SHP77 treated with DMSO at 0.1 percent for 48 hours (cell line): ENCODE data around the gene LRP1.

Experiments used
- DNase-seq: peaks from one replicate; lab custom pipeline; 2025; lab: John Stamatoyannopoulos, UW

The LRP1 gene

GRCh38 chr12:57194253-57194652 lies 66.0 kb downstream of the LRP1 start:
- no peak for DNase-seq

DNA sequence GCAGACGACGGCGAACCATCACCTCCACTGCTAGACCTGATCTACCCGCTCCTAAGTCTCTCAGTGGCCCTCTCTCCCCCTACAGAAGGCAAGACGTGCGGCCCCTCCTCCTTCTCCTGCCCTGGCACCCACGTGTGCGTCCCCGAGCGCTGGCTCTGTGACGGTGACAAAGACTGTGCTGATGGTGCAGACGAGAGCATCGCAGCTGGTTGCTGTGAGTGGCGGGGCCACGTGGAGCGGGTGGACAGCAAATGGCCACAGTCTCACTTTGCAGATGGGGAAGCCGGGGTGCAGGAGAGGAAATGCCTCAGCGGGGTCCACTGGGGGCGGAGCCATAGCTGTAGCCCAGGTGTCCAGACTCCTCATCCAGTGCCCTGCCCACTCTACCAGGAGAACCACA lies 66.9 kb downstream of the LRP1 start:
- no peak for DNase-seq

DNA sequence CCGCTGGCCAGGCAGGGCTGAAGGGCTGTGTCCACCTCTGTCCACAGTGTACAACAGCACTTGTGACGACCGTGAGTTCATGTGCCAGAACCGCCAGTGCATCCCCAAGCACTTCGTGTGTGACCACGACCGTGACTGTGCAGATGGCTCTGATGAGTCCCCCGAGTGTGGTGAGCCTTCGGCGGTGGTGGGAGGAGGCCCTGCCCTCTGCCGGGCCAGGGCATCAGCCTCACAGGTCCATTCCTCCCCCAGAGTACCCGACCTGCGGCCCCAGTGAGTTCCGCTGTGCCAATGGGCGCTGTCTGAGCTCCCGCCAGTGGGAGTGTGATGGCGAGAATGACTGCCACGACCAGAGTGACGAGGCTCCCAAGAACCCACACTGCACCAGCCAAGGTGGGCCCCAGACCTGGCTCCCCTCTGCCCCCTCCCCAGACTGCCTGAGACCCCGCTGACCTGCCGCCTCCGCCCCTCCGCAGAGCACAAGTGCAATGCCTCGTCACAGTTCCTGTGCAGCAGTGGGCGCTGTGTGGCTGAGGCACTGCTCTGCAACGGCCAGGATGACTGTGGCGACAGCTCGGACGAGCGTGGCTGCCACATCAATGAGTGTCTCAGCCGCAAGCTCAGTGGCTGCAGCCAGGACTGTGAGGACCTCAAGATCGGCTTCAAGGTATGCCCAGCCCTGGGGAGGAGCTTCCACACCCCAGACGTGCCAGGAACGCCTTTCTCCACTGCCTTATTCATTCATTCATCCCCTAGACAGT lies 67.5 kb downstream of the LRP1 start:
- no peak for DNase-seq

DNA sequence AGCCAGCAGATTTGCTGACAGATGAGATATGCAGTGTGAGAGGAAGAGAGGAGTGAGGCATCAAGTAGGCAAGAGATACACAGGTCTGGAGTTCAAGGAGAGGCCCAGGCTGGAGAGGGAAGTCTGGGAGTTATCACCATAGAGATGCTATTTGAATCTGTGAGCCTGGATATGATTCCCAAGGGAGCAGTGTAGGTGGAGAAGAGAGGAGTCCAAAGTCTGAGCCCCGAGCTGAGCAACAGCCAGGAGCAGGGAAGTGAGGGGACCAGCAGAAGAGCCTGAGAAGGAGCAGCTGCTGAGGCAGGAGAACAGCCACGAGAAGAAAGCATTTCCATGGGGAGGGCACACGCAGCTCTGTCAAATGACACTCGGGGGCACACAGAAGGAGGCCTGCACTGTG lies 68.2 kb downstream of the LRP1 start:
- no peak for DNase-seq

DNA sequence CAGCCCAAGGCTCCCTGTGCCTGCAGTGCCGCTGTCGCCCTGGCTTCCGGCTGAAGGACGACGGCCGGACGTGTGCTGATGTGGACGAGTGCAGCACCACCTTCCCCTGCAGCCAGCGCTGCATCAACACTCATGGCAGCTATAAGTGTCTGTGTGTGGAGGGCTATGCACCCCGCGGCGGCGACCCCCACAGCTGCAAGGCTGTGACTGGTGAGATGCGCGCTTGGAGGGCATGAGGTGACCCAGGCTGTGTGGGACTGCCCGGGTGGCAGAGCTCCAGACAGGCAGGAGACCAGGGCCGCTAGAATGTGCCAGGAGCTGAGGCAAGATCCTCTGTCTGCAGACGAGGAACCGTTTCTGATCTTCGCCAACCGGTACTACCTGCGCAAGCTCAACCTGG lies 68.7 kb downstream of the LRP1 start:
- no peak for DNase-seq

- no peak for DNase-seq
These were observed 70.0 kb downstream of the LRP1 start for GRCh38 chr12:57198329-57198728.

GRCh38 chr12:57199191-57199590 lies 70.9 kb downstream of the LRP1 start:
- no peak for DNase-seq

GRCh38 chr12:57200497-57200896 lies 72.2 kb downstream of the LRP1 start:
- DNase-seq = no peak

DNA sequence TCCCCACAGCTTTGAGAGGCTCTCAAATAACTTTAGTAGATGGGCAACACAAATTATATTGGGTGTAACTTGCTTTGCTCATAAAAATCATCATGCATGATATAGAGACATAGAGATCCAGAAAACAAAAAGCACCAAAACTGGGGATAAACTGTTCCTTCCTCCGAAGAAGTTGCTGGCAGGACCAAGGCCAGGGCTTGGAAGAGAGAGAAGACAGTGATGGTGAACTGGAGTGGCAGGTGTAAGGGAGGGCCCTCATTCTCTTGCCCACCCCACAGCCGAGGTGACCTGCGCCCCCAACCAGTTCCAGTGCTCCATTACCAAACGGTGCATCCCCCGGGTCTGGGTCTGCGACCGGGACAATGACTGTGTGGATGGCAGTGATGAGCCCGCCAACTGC lies 72.9 kb downstream of the LRP1 start:
- no peak for DNase-seq

DNA sequence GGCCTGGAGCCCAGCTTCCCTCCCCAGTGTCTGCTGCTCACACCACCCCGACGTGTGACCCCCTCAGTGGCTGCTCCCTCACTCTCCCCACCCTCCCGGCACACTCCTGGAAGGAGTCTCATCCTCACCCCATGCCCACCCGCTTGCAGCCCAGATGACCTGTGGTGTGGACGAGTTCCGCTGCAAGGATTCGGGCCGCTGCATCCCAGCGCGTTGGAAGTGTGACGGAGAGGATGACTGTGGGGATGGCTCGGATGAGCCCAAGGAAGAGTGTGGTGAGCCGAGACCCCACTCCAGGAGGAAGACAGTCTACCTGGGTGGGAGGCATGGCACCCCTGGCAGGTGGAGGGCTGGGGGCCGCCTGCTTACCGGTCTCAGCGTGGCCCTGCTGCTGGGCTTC lies 73.3 kb downstream of the LRP1 start:
- DNase-seq = no peak

- DNase-seq = no peak
These were observed 74.0 kb downstream of the LRP1 start for GRCh38 chr12:57202321-57202720.

DNA sequence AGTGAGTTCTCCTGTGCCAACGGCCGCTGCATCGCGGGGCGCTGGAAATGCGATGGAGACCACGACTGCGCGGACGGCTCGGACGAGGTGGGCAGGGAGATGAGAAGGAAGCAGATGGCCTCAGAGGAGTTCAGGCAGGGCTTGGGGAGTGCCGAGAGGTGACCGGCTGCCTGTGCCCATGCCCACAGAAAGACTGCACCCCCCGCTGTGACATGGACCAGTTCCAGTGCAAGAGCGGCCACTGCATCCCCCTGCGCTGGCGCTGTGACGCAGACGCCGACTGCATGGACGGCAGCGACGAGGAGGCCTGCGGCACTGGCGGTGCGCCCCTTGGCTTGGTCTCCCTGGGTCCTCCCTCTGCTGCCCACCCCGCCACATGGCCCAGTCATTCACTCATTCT lies 74.9 kb downstream of the LRP1 start:
- DNase-seq = no peak

DNA sequence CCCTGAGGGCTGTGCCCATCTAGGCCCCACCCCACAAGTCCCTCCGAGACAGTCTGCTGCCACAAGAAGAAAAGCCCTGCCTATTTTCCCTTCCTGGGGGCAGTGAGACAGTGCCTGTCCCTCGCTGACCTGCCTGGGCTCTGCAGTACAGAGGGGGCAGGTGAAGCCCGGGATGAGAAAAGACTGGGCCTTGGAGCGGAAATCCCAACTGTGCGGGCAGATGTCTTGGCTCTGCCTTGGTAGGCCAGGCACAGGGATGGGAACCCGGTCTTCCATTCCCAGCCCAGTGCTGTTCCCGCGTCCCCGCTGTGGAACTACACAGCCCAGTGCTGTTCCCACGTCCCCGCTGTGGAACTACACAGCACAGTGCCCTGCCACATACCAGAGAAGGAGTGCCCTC lies 75.5 kb downstream of the LRP1 start:
- DNase-seq = no peak

- no peak for DNase-seq
These were observed 76.2 kb downstream of the LRP1 start for GRCh38 chr12:57204454-57204853.

- no peak for DNase-seq
These were observed 76.9 kb downstream of the LRP1 start for GRCh38 chr12:57205186-57205585.

GRCh38 chr12:57205931-57206330 lies 77.6 kb downstream of the LRP1 start:
- DNase-seq = no peak

DNA sequence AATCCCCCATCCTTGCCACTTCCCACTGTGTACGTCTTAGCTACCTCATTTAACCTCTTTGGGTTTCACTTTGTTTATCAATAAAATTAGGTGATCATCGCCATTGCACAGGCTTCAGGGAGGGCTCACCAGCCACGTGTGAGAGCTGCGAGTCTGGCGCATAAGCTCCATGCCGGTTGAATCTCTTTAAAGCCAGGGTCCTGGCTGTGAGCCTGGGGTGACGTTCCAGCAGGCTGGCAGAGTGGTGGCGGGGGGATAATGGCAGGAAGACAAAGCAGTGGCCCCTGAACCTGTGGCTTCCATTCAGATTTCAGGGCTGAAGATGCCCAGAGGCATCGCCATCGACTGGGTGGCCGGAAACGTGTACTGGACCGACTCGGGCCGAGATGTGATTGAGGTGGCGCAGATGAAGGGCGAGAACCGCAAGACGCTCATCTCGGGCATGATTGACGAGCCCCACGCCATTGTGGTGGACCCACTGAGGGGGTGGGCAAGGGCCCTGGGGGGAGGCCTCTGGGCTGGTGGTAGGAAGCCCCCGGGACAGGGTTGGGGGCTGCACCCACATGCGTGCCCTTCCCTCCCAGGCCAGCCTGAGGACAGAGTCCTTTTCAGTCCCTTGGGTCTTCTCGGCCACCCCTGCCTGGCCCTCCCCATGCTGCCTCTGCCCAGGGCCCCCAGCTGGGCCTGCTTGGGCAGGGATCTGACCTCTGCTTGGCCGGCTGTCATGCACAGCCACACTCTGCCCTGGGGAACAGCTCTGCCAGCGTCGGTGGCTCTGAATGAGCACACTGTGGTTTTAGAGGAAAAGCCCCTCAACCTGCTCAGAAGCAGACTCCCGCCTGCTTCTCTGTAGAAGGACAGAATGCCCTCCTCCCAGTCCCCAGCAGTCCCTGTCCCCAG lies 79.7 kb downstream of the LRP1 start:
- DNase-seq = no peak

DNA sequence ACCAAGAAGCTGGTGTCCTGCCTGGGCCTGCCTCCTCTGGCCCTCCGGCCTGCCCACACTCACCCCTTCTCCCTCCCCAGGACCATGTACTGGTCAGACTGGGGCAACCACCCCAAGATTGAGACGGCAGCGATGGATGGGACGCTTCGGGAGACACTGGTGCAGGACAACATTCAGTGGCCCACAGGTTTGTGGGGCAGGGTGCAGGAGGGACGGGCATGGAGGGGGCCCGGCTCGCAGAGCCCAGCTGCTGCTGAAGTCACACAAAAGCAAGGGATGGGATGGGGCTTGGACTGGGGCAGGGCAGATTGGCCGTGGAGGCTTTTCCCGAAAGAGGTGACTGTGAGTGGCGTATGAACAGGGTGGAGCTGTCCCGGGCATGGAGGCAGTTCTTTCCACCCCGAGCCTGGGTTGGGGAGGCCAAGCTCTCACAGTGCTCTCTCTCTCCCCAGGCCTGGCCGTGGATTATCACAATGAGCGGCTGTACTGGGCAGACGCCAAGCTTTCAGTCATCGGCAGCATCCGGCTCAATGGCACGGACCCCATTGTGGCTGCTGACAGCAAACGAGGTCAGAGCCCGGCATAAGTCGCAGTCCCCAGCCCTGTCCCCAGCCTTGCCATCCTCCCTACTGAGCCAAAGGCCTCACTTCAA lies 80.5 kb downstream of the LRP1 start:
- DNase-seq = no peak

DNA sequence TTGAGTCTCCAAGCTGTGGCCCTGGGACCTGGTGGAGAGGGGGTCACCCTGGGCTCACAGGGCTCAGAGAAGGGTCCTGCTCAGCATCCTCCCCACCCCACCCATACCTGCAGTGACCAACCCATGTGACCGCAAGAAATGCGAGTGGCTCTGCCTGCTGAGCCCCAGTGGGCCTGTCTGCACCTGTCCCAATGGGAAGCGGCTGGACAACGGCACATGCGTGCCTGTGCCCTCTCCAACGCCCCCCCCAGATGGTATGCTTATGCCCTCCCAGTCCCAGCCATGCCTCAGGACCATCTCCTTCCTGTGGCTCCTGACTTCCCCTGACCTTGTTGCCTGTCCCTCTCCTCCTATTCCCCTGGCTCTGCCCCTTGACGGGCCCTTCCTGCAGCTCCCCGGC lies 81.6 kb downstream of the LRP1 start:
- DNase-seq = no peak

DNA sequence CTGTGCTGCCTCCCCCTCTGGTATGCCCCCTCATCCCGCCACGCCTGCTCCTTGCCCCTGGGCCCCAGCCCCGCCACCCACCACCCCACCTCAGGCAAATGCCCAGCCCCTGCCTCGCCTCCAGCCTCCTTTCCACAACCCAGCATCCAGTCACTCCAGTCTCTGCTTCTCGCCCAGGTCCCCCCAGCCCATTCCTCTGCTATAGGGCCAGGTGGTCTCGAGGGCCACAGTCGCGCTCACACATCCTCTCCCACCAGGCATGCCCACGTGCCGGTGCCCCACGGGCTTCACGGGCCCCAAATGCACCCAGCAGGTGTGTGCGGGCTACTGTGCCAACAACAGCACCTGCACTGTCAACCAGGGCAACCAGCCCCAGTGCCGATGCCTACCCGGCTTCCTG lies 82.2 kb downstream of the LRP1 start:
- DNase-seq = no peak

DNA sequence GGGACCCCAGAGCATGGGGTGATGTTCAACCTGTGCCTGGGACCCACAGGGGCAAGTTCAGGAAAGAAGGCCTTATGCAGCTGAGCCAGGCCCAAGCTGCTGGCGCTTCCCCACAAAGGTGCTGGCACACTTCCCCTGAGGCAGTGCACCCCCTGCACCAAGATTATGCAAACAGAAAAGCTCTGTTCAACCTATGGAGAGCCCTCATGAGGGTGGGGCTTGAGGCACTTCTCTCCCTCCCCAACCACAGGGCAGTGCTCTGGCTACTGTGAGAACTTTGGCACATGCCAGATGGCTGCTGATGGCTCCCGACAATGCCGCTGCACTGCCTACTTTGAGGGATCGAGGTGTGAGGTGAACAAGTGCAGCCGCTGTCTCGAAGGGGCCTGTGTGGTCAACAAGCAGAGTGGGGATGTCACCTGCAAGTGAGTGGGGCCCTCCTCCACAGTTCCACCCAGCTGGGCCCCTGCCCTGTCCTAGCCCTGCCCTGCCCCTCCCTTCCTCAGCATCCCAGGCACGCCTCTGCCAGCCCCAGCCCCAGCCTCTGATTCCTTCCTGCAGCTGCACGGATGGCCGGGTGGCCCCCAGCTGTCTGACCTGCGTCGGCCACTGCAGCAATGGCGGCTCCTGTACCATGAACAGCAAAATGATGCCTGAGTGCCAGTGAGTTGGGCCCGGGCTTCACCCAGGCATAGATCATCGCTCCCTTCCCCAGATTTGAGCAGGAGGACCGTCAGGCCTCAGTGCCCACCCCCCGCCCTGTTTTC lies 82.8 kb downstream of the LRP1 start:
- DNase-seq = no peak
